HL-60 (cell line): ENCODE measurements around the gene ASIC1.

ENCODE experiments used
- GABPA ChIP-seq: IDR thresholded peaks from 2 replicates; pipeline ENCODE4 v1.6.1; 2012; ENCODE audit warnings: low read depth
- TF ChIP-seq, protein P1 (sequence below): IDR thresholded peaks from 2 replicates; pipeline ENCODE4 v1.6.1; 2012; ENCODE audit warnings: low read depth; ENCODE audit not compliant: insufficient replicate concordance

- no peak for TF ChIP-seq GABPA
- TF ChIP-seq, protein P1, sequence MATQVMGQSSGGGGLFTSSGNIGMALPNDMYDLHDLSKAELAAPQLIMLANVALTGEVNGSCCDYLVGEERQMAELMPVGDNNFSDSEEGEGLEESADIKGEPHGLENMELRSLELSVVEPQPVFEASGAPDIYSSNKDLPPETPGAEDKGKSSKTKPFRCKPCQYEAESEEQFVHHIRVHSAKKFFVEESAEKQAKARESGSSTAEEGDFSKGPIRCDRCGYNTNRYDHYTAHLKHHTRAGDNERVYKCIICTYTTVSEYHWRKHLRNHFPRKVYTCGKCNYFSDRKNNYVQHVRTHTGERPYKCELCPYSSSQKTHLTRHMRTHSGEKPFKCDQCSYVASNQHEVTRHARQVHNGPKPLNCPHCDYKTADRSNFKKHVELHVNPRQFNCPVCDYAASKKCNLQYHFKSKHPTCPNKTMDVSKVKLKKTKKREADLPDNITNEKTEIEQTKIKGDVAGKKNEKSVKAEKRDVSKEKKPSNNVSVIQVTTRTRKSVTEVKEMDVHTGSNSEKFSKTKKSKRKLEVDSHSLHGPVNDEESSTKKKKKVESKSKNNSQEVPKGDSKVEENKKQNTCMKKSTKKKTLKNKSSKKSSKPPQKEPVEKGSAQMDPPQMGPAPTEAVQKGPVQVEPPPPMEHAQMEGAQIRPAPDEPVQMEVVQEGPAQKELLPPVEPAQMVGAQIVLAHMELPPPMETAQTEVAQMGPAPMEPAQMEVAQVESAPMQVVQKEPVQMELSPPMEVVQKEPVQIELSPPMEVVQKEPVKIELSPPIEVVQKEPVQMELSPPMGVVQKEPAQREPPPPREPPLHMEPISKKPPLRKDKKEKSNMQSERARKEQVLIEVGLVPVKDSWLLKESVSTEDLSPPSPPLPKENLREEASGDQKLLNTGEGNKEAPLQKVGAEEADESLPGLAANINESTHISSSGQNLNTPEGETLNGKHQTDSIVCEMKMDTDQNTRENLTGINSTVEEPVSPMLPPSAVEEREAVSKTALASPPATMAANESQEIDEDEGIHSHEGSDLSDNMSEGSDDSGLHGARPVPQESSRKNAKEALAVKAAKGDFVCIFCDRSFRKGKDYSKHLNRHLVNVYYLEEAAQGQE = no peak
Observed at GRCh38 chr12:50087151-50087550, 29.8 kb downstream of the ASIC1 start.
